Calu3 (cell line): Measurements from ENCODE around the gene MAP3K2. TPM values are rescaled to one million over a fixed set of nuclear protein-coding genes. Genes with fewer than 3 reads are reported as not detected.

ENCODE experiments used
- BruUV-seq: library from RNA; stranded (reverse); fragments of 400-500 nt; replicated peaks from 2 replicates; lab custom pipeline; 2021; lab: Mats Ljungman, UMichigan
- CTCF ChIA-PET: fragments of 300-600 bp; sonication (Branson Sonifier 250); formaldehyde crosslinking; loops from one replicate; lab custom pipeline; 2022; ENCODE audit warnings: antibody characterized with exemption; lab: Charles Lee
- DNase-seq: peaks from one replicate; pipeline ENCODE4 v3.0.0; 2022
- H3K27ac Mint-ChIP-seq: one replicate; pipeline ENCODE4 v1.8.0; 2022; ENCODE audit warnings: mixed read lengths; ENCODE audit not compliant: unreplicated experiment
- H3K27me3 Mint-ChIP-seq: one replicate; pipeline ENCODE4 v1.8.0; 2022; ENCODE audit warnings: mixed read lengths; ENCODE audit not compliant: unreplicated experiment
- H3K36me3 Mint-ChIP-seq: one replicate; pipeline ENCODE4 v1.8.0; 2022; ENCODE audit warnings: mild to moderate bottlenecking, moderate library complexity, mixed read lengths; ENCODE audit not compliant: insufficient read depth, unreplicated experiment
- H3K4me1 Mint-ChIP-seq: one replicate; pipeline ENCODE4 v1.8.0; 2022; ENCODE audit warnings: mild to moderate bottlenecking, low read depth, mixed read lengths; ENCODE audit not compliant: unreplicated experiment
- H3K4me3 Mint-ChIP-seq: one replicate; pipeline ENCODE4 v1.8.0; 2022; ENCODE audit warnings: mild to moderate bottlenecking, low read depth, moderate library complexity, mixed read lengths; ENCODE audit not compliant: unreplicated experiment
- H3K9me3 Mint-ChIP-seq: one replicate; pipeline ENCODE4 v1.8.0; 2022; ENCODE audit warnings: low read depth, mixed read lengths; ENCODE audit not compliant: unreplicated experiment
- intact Hi-C: fragments of 100-400 bp; cut with micrococcal nuclease; formaldehyde crosslinking; loops from one replicate; pipeline ENCODE4 v1.10.0; 2022; ENCODE audit not compliant: unreplicated experiment
- total RNA-seq: library from RNA; stranded (reverse); gene quantifications from 2 replicates; pipeline ENCODE4 v1.2.3, GENCODE V29; 2022
- TF ChIP-seq, protein P1 (sequence below): fragments of 200-600 bp; IDR thresholded peaks from one replicate; pipeline ENCODE4 v1.8.0; 2022; ENCODE audit warnings: antibody characterized with exemption; ENCODE audit not compliant: unreplicated experiment

MAP3K2 gene
- total RNA-seq, 1 experiment from 2014 or later: 60.9 TPM

- TF ChIP-seq, protein P1, sequence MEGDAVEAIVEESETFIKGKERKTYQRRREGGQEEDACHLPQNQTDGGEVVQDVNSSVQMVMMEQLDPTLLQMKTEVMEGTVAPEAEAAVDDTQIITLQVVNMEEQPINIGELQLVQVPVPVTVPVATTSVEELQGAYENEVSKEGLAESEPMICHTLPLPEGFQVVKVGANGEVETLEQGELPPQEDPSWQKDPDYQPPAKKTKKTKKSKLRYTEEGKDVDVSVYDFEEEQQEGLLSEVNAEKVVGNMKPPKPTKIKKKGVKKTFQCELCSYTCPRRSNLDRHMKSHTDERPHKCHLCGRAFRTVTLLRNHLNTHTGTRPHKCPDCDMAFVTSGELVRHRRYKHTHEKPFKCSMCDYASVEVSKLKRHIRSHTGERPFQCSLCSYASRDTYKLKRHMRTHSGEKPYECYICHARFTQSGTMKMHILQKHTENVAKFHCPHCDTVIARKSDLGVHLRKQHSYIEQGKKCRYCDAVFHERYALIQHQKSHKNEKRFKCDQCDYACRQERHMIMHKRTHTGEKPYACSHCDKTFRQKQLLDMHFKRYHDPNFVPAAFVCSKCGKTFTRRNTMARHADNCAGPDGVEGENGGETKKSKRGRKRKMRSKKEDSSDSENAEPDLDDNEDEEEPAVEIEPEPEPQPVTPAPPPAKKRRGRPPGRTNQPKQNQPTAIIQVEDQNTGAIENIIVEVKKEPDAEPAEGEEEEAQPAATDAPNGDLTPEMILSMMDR: no peak
- H3K4me3 Mint-ChIP-seq: no peak overlapping the region
- no TSS peak for BruUV-seq
- no peaks in the 10 kb centered on the region for H3K27me3 Mint-ChIP-seq
- intact Hi-C loops: no loop called here
- peaks cover 27% of the 10 kb centered on the region for H3K36me3 Mint-ChIP-seq
- CTCF ChIA-PET: no interaction called here
- no peaks in the 10 kb centered on the region for H3K9me3 Mint-ChIP-seq
- no peak for DNase-seq
- H3K27ac Mint-ChIP-seq: no peak overlapping the region
- peaks cover 15% of the 10 kb centered on the region for H3K4me1 Mint-ChIP-seq
Observed at GRCh38 chr2:127259355-127259754, 128.4 kb downstream of the MAP3K2 start.

- H3K27me3 Mint-ChIP-seq: no peaks in the 10 kb centered on the region
- no TSS peak for BruUV-seq
- CTCF ChIA-PET: no interaction called here
- H3K27ac Mint-ChIP-seq: no peak overlapping the region
- no peak for DNase-seq
- peaks cover 18% of the 10 kb centered on the region for H3K4me1 Mint-ChIP-seq
- H3K9me3 Mint-ChIP-seq: no peaks in the 10 kb centered on the region
- intact Hi-C loops: no loop called here
- no peak overlapping the region for H3K4me3 Mint-ChIP-seq
- TF ChIP-seq, protein P1: no peak
- H3K36me3 Mint-ChIP-seq: peaks cover 23% of the 10 kb centered on the region
Observed at GRCh38 chr2:127256866-127257265, 130.9 kb downstream of the MAP3K2 start.

GRCh38 chr2:127256381-127256780 is 131.4 kb downstream of the MAP3K2 start:
- TF ChIP-seq, protein P1: no peak
- CTCF ChIA-PET: no interaction called here
- no TSS peak for BruUV-seq
- Mint-ChIP-seq H3K27ac (no peak overlapping the region), H3K36me3 (peaks cover 23% of the 10 kb centered on the region), H3K4me1 (peaks cover 18% of the 10 kb centered on the region), H3K9me3 (no peaks in the 10 kb centered on the region), H3K27me3 (no peaks in the 10 kb centered on the region), H3K4me3 (no peak overlapping the region)
- DNase-seq: no peak
- intact Hi-C loops: no loop called here

DNA sequence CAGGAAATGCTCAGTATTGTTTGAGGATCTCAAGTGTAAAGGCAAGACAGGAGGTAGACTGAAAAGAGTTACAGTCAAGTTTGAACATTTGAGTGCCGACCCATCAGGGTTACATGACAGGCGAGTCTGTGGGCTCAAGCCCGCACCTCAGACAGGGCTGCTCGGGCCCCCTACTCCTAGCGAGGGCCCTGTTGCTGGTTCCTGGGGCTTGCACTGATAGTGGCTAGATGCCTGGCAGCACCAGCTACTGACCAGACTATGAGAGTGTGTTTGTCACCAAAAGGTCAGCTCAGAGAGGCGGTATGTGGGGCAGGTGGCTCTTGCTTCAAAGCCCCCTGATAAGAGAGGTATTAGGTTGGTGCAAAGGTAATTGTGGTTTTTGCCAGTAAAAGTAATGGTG is 132.1 kb downstream of the MAP3K2 start:
- no peak for DNase-seq
- Mint-ChIP-seq H3K27me3 (no peaks in the 10 kb centered on the region), H3K4me3 (no peak overlapping the region), H3K4me1 (peaks cover 18% of the 10 kb centered on the region), H3K27ac (no peak overlapping the region), H3K9me3 (no peaks in the 10 kb centered on the region), H3K36me3 (peaks cover 18% of the 10 kb centered on the region)
- no TSS peak for BruUV-seq
- CTCF ChIA-PET: no interaction called here
- TF ChIP-seq, protein P1: no peak
- intact Hi-C loops: no loop called here
